Activated CD4-positive, alpha-beta memory T cell treated with anti-CD3 and anti-CD28 coated beads, Interleukin-2, amount 10 ng/mL, durations not matched to agents 7 days and 5 days (primary cell): Measurements from ENCODE around the gene FOSL1. TPM values are rescaled to one million over a fixed set of nuclear protein-coding genes. Genes with fewer than 3 reads are reported as not detected.

Source experiments
- CTCF ChIA-PET: fragments of 350-600 bp; sonication (Branson Sonifier 250); formaldehyde crosslinking; loops from one replicate; lab custom pipeline; 2021; ENCODE audit warnings: antibody characterized with exemption, inconsistent platforms; lab: Charles Lee
- POLR2A ChIA-PET: fragments of 350-600 bp; sonication (Branson Sonifier 250); formaldehyde crosslinking; loops from one replicate; lab custom pipeline; 2021; ENCODE audit warnings: antibody characterized with exemption; lab: Charles Lee
- DNase-seq: peaks from one replicate; pipeline ENCODE4 v3.0.0-alpha.2; 2020
- H3K27ac Mint-ChIP-seq: one replicate; pipeline ENCODE4 v1.8.0; 2021; ENCODE audit warnings: mild to moderate bottlenecking, mixed read lengths
- H3K27me3 Mint-ChIP-seq: one replicate; pipeline ENCODE4 v1.8.0; 2021; ENCODE audit warnings: mixed read lengths
- H3K36me3 Mint-ChIP-seq: one replicate; pipeline ENCODE4 v1.8.0; 2021; ENCODE audit warnings: low read depth, mixed read lengths
- H3K4me1 Mint-ChIP-seq: one replicate; pipeline ENCODE4 v1.8.0; 2021; ENCODE audit warnings: mixed read lengths
- H3K4me3 Mint-ChIP-seq: one replicate; pipeline ENCODE4 v1.8.0; 2021; ENCODE audit warnings: mild to moderate bottlenecking, mixed read lengths
- H3K9me3 Mint-ChIP-seq: one replicate; pipeline ENCODE4 v1.8.0; 2021; ENCODE audit warnings: mixed read lengths
- total RNA-seq, 2 experiments: library from RNA; stranded (reverse); gene quantifications; one replicate each; pipeline ENCODE4 v1.2.3, GENCODE V29; 2021

The FOSL1 gene
- total RNA-seq, 2 experiments from 2014 or later, result 4.5 to 5.0 TPM

DNA sequence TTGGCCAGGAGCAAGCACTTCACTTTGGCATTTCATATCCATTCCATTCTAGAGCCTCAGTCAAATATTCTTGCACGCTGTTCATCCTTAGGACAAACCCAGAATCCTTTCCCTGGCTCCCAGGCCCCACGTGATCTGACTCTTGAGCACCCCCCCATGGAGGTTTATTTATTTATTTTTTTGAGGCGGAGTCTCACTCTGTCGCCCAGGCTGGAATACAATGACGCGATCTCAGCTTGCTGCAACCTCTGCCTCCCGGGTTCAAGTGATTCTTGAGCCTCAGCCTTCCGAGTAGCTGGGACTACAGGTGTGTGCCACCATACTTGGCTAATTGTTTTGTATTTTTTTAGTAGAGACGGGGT is 32.4 kb upstream of the FOSL1 start:
- ChIA-PET CTCF (interaction anchor here (0.6 to 3.0 kb wide), 6 partner anchors 13 to 221 kb away, joined by 3 to 14 read pairs (median 4); partner anchors contain the start of genes CCDC85B and FIBP), POLR2A (interaction anchor here (1.1 to 1.6 kb wide), 3 partner anchors 26 to 44 kb away, joined by 3 to 5 read pairs (median 4); partner anchors contain the start of gene FIBP)
- peaks cover 38% of the 10 kb centered on the region for H3K4me1 Mint-ChIP-seq
- H3K27me3 Mint-ChIP-seq, result peaks cover 7% of the 10 kb centered on the region
- H3K27ac Mint-ChIP-seq, result no peak overlapping the region
- no peaks in the 10 kb centered on the region for H3K36me3 Mint-ChIP-seq
- no peak for DNase-seq
- H3K4me3 Mint-ChIP-seq, result no peak overlapping the region
- H3K9me3 Mint-ChIP-seq, result no peaks in the 10 kb centered on the region

DNA sequence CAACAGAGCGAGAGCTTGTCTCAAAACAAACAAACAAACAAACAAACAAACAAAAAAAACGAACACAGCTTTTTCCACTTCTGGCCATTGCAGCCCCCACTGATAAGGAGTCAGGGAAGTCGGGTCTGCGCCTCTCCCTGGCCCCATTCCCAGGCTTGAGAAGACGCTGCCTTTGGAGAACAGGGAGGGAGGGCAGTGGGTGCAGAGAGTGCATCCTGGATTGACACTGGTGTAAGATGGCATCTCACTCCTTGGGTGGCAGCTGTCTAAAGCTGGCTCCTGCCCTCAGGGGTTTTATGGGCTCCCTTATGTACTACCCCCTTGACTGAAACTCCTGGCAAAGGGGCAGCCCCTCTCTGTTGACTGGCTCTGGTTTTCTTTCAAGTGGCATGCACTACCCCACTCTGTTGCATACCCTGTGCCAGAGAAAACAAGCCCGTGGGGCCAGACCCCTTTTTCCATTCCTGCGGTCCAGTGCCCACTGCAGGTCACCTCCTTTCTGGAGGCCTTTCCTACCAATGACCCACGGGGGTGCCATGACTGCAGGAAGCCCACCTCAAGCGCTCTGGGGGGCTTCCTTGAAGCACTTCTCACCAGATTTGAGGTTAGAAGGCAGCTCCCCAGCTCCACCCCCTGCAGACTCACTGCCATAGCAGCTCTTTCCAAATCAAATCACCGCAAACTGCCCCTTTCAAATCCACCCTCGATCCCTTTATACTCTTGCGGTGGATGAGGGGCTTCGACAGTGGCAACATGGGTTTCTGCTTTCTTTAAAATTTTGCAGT is 31.8 kb upstream of the FOSL1 start:
- H3K4me1 Mint-ChIP-seq, result peaks cover 44% of the 10 kb centered on the region
- H3K27me3 Mint-ChIP-seq, result peaks cover 3% of the 10 kb centered on the region
- ChIA-PET CTCF (interaction anchor here (0.7 to 3.0 kb wide), 6 partner anchors 10 to 221 kb away, joined by 3 to 14 read pairs (median 3); partner anchors contain the start of genes CCDC85B and FIBP), POLR2A (interaction anchor here (1.0 to 1.6 kb wide), 5 partner anchors 20 to 80 kb away, joined by 3 to 5 read pairs (median 4); partner anchors contain the start of gene FIBP)
- H3K36me3 Mint-ChIP-seq, result no peaks in the 10 kb centered on the region
- H3K4me3 Mint-ChIP-seq, result no peak overlapping the region
- DNase-seq, result no peak
- no peaks in the 10 kb centered on the region for H3K9me3 Mint-ChIP-seq
- peak overlapping the region; percentile 59 for H3K27ac Mint-ChIP-seq

DNA sequence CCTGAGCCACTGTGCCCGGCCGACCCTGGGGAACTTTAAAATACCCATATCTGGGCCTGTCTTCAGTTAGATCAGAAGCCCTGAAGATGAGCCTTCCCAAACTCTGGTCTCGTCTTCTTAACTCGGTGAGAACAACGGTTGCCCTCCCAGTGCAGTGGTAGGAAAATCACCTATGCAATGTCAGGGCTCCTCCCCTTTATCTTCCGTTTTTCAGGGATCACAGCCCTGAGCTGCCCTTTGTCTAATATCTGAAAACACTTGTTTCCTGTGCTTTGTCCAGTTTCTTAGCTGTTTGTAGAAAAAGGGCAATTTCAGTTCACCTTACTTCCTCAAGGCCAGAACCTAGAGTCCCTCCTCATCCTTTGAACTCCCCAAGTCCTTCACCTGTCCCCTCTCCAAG is 28.5 kb upstream of the FOSL1 start:
- H3K4me3 Mint-ChIP-seq, result peak overlapping the region; percentile 69
- H3K27ac Mint-ChIP-seq, result peak overlapping the region; percentile 95
- H3K4me1 Mint-ChIP-seq, result peaks cover 48% of the 10 kb centered on the region
- no peaks in the 10 kb centered on the region for H3K9me3 Mint-ChIP-seq
- no peak for DNase-seq
- H3K27me3 Mint-ChIP-seq, result no peaks in the 10 kb centered on the region
- ChIA-PET CTCF (interaction anchor here (0.8 to 4.9 kb wide), 5 partner anchors 8 to 69 kb away, joined by 3 to 43 read pairs (median 7); partner anchors contain the start of genes CCDC85B, FIBP and MUS81), POLR2A (interaction anchor here (0.7 to 3.0 kb wide), 13 partner anchors 9 to 95 kb away, joined by 3 to 35 read pairs (median 5); partner anchors contain the start of genes BANF1, C11orf68, CCDC85B and DRAP1)
- H3K36me3 Mint-ChIP-seq, result no peaks in the 10 kb centered on the region

DNA sequence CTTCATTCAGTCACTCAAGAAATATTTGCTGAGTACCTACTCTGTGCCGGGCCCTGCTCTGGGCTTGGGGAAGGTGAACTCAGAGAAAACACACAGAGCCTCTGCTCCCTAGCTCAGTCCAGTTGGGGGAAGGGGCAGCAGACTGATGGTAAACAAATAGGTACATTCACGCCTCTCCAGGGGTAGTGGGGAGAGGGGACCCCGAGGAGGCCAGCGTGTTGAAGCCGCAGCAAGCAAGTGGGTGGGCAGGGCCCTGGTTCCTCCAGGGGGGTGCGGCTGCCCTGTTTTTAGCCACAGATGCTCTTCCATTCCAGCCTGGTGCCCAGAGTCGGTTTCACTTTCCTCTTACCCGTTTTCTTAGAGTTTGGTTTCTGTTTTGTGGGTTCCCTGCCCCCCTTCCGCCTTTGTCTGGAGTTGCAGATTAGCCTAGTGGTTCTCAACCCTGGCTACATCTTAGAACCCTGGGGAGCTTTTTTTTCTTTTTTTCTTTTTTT is 27.8 kb upstream of the FOSL1 start:
- Mint-ChIP-seq H3K4me1 (peaks cover 48% of the 10 kb centered on the region), H3K9me3 (no peaks in the 10 kb centered on the region), H3K27me3 (no peaks in the 10 kb centered on the region), H3K36me3 (no peaks in the 10 kb centered on the region), H3K27ac (peak overlapping the region; percentile 95), H3K4me3 (peak overlapping the region; percentile 69)
- ChIA-PET CTCF (interaction anchor here (0.7 to 4.9 kb wide), 9 partner anchors 9 to 1183 kb away, joined by 3 to 43 read pairs (median 3); partner anchors contain the start of genes CCDC85B, FIBP and MUS81), POLR2A (interaction anchor here (0.6 to 3.0 kb wide), 16 partner anchors 9 to 272 kb away, joined by 3 to 35 read pairs (median 5); partner anchors contain the start of genes BANF1, C11orf68, CCDC85B and DRAP1)
- peak; percentile 87 for DNase-seq

DNA sequence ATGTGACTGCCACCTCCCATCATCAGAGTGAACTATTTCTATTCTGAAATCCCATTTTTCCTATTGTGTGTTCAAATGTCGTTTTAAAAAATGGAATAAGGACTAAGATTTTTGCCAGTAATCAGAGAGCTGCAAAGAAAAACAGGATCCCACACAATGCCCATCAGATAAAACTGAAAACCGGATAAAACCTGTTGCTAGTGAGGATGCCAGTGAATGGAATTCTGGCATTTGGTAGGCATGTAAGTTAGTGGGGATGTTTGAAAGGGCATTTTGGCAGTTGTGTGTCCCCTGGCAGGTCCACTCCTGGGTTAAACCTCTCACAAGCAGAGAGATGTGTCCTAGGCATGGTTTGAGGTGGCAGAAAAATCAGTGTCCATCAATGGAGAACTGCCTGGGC is 25.2 kb upstream of the FOSL1 start:
- DNase-seq, result no peak
- H3K4me1 Mint-ChIP-seq, result peaks cover 41% of the 10 kb centered on the region
- H3K36me3 Mint-ChIP-seq, result peaks cover 15% of the 10 kb centered on the region
- ChIA-PET CTCF (interaction anchor here (0.6 to 1.1 kb wide), 2 partner anchors 13 to 57 kb away, joined by 3 read pairs; no protein-coding TSS in a partner anchor), POLR2A (interaction anchor here (3.3 kb wide), 1 partner anchor 35 kb away, joined by 12 read pairs; the partner anchor contains the start of gene CCDC85B)
- H3K27ac Mint-ChIP-seq, result peak overlapping the region; percentile 5
- no peaks in the 10 kb centered on the region for H3K9me3 Mint-ChIP-seq
- no peaks in the 10 kb centered on the region for H3K27me3 Mint-ChIP-seq
- no peak overlapping the region for H3K4me3 Mint-ChIP-seq

DNA sequence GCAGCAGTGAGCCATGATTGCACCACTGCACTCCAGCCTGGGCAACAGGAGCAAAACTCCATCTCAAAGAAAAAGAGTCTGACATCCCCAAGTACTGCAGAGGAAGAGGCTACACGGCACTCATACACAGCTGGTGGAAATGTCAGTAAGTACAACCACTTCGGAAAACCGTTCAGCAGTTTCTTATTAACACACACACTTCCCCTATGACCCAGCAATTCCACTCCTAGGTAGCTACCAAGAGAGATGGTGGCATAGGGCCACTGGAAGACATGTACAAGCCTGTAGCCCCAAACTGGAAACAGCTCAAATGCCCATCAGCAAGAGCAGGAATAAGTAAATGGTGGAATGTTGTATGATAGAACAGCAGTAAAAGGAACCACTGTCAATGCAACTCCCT is 22.4 kb upstream of the FOSL1 start:
- ChIA-PET CTCF (interaction anchor here (0.8 to 3.5 kb wide), 5 partner anchors 9 to 33 kb away, joined by 3 to 18 read pairs (median 3); partner anchors contain the start of genes CCDC85B and FIBP), POLR2A (interaction anchor here (1.4 to 3.3 kb wide), 3 partner anchors 29 to 38 kb away, joined by 5 to 12 read pairs (median 6); partner anchors contain the start of gene CCDC85B)
- Mint-ChIP-seq H3K4me3 (peak overlapping the region; percentile 32), H3K9me3 (no peaks in the 10 kb centered on the region), H3K27ac (no peak overlapping the region), H3K36me3 (peaks cover 24% of the 10 kb centered on the region), H3K27me3 (no peaks in the 10 kb centered on the region), H3K4me1 (peaks cover 32% of the 10 kb centered on the region)
- no peak for DNase-seq

DNA sequence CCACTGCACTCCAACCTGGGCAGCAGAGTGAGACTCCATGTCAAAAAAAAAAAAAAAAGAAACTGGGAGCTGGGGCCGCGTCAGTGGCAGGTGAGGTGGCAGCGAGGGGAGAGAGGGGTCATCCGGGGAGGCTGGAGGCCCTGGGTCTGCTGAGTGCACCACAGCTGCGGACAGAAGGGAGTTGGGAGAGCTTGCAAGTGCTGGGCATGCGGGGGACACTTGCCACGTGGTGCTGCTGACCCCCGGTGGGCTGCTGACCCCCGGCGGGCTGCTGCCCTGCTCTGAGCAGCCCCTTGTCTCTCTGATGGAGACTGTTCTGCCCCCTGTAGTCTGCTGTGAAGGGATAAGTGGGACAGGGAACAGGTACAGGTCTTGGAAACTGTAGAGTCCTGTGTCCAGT is 21.7 kb upstream of the FOSL1 start:
- ChIA-PET CTCF (interaction anchor here (0.8 to 3.5 kb wide), 3 partner anchors 9 to 32 kb away, joined by 3 to 18 read pairs (median 3); partner anchors contain the start of genes CCDC85B and FIBP), POLR2A (interaction anchor here (1.4 to 2.9 kb wide), 3 partner anchors 28 to 39 kb away, joined by 5 to 16 read pairs (median 6); partner anchors contain the start of gene CCDC85B)
- H3K36me3 Mint-ChIP-seq, result peaks cover 28% of the 10 kb centered on the region
- H3K4me1 Mint-ChIP-seq, result peaks cover 32% of the 10 kb centered on the region
- no peaks in the 10 kb centered on the region for H3K27me3 Mint-ChIP-seq
- no peak overlapping the region for H3K27ac Mint-ChIP-seq
- no peaks in the 10 kb centered on the region for H3K9me3 Mint-ChIP-seq
- no peak for DNase-seq
- H3K4me3 Mint-ChIP-seq, result peak overlapping the region; percentile 32

DNA sequence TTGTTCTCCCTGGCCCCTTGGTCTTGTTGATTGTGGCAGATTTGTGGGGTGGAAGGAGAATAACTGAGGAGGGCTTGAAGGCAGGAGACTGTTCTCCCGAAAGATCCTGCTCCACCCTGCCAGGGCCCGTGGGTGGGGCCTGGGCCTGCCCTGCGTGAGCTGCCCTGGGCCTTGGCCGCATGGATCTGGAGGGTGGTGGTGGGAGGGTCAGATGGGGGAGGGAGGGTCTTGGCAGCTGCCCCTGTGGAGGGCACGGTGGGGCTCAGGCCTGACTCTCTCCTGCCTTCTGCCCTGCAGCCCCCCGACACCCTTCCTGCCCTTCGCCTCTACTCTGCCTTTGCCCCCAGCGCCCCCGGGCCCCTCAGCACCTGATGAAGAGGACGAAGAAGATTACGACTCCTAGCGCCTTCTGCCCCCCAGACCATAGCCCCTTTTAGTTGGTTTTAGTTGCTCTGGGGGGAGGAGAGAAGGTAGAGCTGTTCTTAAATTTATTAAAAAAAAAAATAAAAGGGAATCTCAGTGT is 20.9 kb upstream of the FOSL1 start:
- H3K36me3 Mint-ChIP-seq, result peaks cover 30% of the 10 kb centered on the region
- no peaks in the 10 kb centered on the region for H3K9me3 Mint-ChIP-seq
- ChIA-PET CTCF (interaction anchor here (1.1 to 3.5 kb wide), 2 partner anchors 29 to 31 kb away, joined by 3 to 18 read pairs; partner anchors contain the start of genes CCDC85B and FIBP), POLR2A (interaction anchor here (1.8 to 2.9 kb wide), 4 partner anchors 27 to 40 kb away, joined by 6 to 16 read pairs (median 7); partner anchors contain the start of genes CCDC85B and SART1)
- no peak for DNase-seq
- H3K27ac Mint-ChIP-seq, result peak overlapping the region; percentile 21
- peak overlapping the region; percentile 93 for H3K4me3 Mint-ChIP-seq
- no peaks in the 10 kb centered on the region for H3K27me3 Mint-ChIP-seq
- peaks cover 36% of the 10 kb centered on the region for H3K4me1 Mint-ChIP-seq

DNA sequence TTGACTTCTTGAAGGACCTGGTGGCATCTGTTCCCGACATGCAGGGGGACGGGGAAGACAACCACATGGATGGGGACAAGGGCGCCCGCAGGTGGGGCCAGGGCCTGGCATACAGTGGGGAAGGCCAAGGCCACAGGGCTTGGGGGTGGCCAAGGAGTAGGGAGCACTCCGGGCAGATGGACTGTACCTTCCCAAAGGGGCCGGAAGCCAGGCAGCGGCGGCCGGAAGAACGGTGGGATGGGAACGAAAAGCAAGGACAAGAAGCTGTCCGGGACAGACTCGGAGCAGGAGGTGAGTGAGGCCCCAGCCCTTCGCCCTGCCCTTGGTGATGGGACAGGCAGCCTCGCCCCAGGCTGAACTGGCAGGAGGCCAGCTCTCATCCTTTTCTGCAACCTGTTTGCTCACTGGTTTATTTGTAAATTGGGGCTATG is 20.2 kb upstream of the FOSL1 start:
- no peak for DNase-seq
- ChIA-PET CTCF (interaction anchor here (1.4 to 2.8 kb wide), 2 partner anchors 12 to 36 kb away, joined by 3 to 9 read pairs; no protein-coding TSS in a partner anchor), POLR2A (interaction anchor here (1.4 to 3.6 kb wide), 8 partner anchors 7 to 62 kb away, joined by 5 to 41 read pairs (median 12); partner anchors contain the start of genes CCDC85B, CFL1, FIBP and FOSL1)
- Mint-ChIP-seq H3K27me3 (no peaks in the 10 kb centered on the region), H3K36me3 (peaks cover 30% of the 10 kb centered on the region), H3K4me1 (peaks cover 35% of the 10 kb centered on the region), H3K9me3 (no peaks in the 10 kb centered on the region), H3K4me3 (peak overlapping the region; percentile 93), H3K27ac (peak overlapping the region; percentile 87)

DNA sequence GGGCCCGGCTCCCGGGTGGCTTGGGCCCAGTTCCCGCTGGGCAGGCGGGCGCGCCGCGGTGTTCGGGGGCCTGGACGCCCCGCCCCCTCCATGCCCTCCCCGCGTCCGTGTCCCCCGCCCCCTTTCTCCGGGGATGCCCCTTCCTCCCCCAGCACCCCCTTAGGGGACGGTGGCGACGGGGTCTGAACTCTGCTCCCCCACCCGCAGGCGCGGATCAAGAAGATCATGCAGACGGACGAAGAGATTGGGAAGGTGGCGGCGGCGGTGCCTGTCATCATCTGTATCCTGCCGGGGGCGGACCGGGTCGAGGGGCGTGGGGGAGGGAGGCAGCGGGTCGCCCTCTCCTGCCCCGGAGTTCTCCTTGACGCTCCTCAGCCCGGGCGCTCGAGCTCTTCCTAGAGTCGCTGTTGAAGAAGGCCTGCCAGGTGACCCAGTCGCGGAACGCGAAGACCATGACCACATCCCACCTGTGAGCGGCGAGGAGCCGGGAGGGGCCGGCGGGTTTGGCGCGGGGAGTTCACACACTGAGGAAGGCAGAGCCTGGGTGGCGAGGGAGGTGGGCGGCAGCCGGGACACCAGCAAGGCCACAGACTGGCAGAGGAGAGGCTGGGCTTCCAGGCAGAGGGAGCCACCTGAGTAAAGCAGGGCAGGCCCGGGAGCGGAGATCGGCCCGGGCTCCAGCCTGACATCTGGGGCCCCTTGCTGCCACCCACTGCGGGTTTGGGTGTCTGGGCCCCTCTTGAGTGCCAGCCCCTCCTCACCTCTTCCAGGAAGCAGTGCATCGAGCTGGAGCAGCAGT is 19.6 kb upstream of the FOSL1 start:
- Mint-ChIP-seq H3K36me3 (peaks cover 30% of the 10 kb centered on the region), H3K9me3 (no peaks in the 10 kb centered on the region), H3K27ac (peak overlapping the region; percentile 87), H3K4me1 (peaks cover 39% of the 10 kb centered on the region), H3K4me3 (peak overlapping the region; percentile 93), H3K27me3 (no peaks in the 10 kb centered on the region)
- peak; percentile 66 for DNase-seq
- ChIA-PET POLR2A (interaction anchor here (1.4 to 3.6 kb wide), 8 partner anchors 8 to 61 kb away, joined by 5 to 41 read pairs (median 12); partner anchors contain the start of genes CCDC85B, CFL1, FIBP and FOSL1), CTCF (interaction anchor here (1.4 to 2.8 kb wide), 2 partner anchors 13 to 35 kb away, joined by 3 to 9 read pairs; no protein-coding TSS in a partner anchor)

DNA sequence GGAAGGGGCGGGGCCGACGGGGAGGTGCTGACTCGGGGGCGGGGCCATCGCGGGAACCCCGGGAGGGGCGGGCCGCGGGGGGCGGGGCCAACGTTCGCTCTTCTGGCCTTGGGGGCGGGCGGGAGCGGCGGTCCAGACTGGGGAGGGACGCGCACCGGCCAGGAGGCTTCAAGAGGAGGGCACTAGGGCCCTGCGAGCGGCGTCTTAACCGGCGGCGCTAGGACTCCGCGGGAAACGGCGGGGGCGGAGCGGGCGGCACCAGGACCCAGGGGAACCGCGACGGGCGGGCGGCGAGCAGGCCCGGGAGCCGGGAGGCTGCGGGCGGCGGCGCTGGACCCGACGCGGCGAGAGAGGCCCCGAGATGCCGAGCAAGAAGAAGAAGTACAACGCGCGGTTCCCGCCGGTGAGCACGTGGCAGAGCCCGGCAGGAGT is 19.0 kb upstream of the FOSL1 start, which contains the start of gene DRAP1:
Gene DRAP1 (plus strand): TSS at position 286 of the 432 bp plus-strand sequence. CDS start 76 bp downstream, at position 362.
- Mint-ChIP-seq H3K9me3 (no peaks in the 10 kb centered on the region), H3K4me3 (peak within 1 kb of the TSS; percentile 93), H3K27ac (peak within 1 kb of the TSS; percentile 87), H3K27me3 (no peaks in the 10 kb centered on the region), H3K36me3 (peaks cover 30% of the 10 kb centered on the region), H3K4me1 (peaks cover 42% of the 10 kb centered on the region)
- DNase-seq, result peak; percentile 99
- CTCF ChIA-PET, result interaction anchor here (1.4 to 2.8 kb wide), 5 partner anchors 13 to 60 kb away, joined by 3 to 11 read pairs (median 7); partner anchors contain the start of genes CCDC85B, FIBP and MUS81
- POLR2A ChIA-PET, result interaction anchor here (1.0 to 3.6 kb wide), 19 partner anchors 9 to 61 kb away, joined by 3 to 50 read pairs (median 8); partner anchors contain the start of genes CCDC85B, CFL1, FIBP and FOSL1
